IMR-90 (cell line): Measurements from ENCODE around the gene RXFP1. TPM values are rescaled to one million over a fixed set of nuclear protein-coding genes. Genes with fewer than 3 reads are reported as not detected.

ENCODE experiments used
- ATAC-seq: fragments of 200-7000 bp; cut with Tn5 transposase; 2 replicates; pipeline ENCODE4 v1.9.1; 2020; ENCODE audit warnings: low read depth, mild to moderate bottlenecking, moderate library complexity
- BruUV-seq: library from RNA; stranded (reverse); fragments of 400-500 nt; replicated peaks from 2 replicates; lab custom pipeline; 2021; lab: Mats Ljungman, UMichigan
- CTCF ChIA-PET: fragments of 300-600 bp; formaldehyde crosslinking; extraction: SDS; loops from one replicate; lab custom pipeline; 2021; ENCODE audit warnings: antibody characterized with exemption; lab: Yijun Ruan, JAX
- POLR2A ChIA-PET: fragments of 300-600 bp; sonication (Branson Sonifier 250); formaldehyde crosslinking; loops from one replicate; lab custom pipeline; 2022; ENCODE audit warnings: antibody characterized with exemption; ENCODE audit not compliant: unreplicated experiment; lab: Charles Lee
- DNase-seq: peaks from one replicate; pipeline ENCODE4 v3.0.0; 2013
- H2AFZ ChIP-seq: replicated peaks from 2 replicates; pipeline ENCODE3; 2013; ENCODE audit warnings: low read length, mild to moderate bottlenecking; ENCODE audit not compliant: poor library complexity
- H2AK5ac ChIP-seq: 2 replicates; pipeline ENCODE4 v1.6.1; 2013; ENCODE audit warnings: low read depth, low read length, inconsistent platforms
- H2AK9ac ChIP-seq: replicated peaks from 2 replicates; pipeline ENCODE3; 2013; ENCODE audit warnings: mild to moderate bottlenecking, low read depth, low read length, moderate library complexity; ENCODE audit not compliant: poor library complexity
- H2BK120ac ChIP-seq: 2 replicates; pipeline ENCODE4 v1.6.1; 2013; ENCODE audit warnings: low read depth, low read length, inconsistent platforms
- H2BK15ac ChIP-seq: 3 replicates; pipeline ENCODE4 v1.6.1; 2013; ENCODE audit warnings: low read depth, low read length, inconsistent platforms
- H2BK20ac ChIP-seq: 2 replicates; pipeline ENCODE4 v1.6.1; 2013; ENCODE audit warnings: low read depth, mild to moderate bottlenecking, inconsistent platforms, low read length, moderate library complexity
- H2BK5ac ChIP-seq: 2 replicates; pipeline ENCODE4 v1.6.1; 2013; ENCODE audit warnings: mild to moderate bottlenecking, low read depth, low read length, inconsistent platforms; ENCODE audit not compliant: poor library complexity, severe bottlenecking
- H3K14ac ChIP-seq: replicated peaks from 2 replicates; pipeline ENCODE4 v1.6.1; 2013; ENCODE audit warnings: low read depth, low read length, inconsistent platforms
- H3K18ac ChIP-seq: 2 replicates; pipeline ENCODE4 v1.6.1; 2013; ENCODE audit warnings: low read depth, low read length, control low read depth
- H3K23ac ChIP-seq: 2 replicates; pipeline ENCODE4 v1.6.1; 2013; ENCODE audit warnings: low read depth, low read length, inconsistent platforms
- H3K27ac ChIP-seq: 2 replicates; pipeline ENCODE4 v1.5.1; 2013; ENCODE audit warnings: mild to moderate bottlenecking, control low read depth, low read length; ENCODE audit not compliant: insufficient read depth
- H3K27me3 ChIP-seq: 2 replicates; pipeline ENCODE4 v1.6.1; 2013; ENCODE audit warnings: low read length; ENCODE audit not compliant: control insufficient read depth, insufficient read depth
- H3K36me3 ChIP-seq: 2 replicates; pipeline ENCODE4 v1.6.1; 2013; ENCODE audit warnings: low read length, mixed read lengths; ENCODE audit not compliant: control insufficient read depth, insufficient read depth
- H3K4ac ChIP-seq: 2 replicates; pipeline ENCODE4 v1.6.1; 2013; ENCODE audit warnings: low read depth, low read length, inconsistent platforms
- H3K4me1 ChIP-seq: 2 replicates; pipeline ENCODE4 v1.6.1; 2013; ENCODE audit warnings: low read length, mixed read lengths; ENCODE audit not compliant: control insufficient read depth, insufficient read depth
- H3K4me2 ChIP-seq: 2 replicates; pipeline ENCODE4 v1.6.1; 2013; ENCODE audit warnings: low read depth, mild to moderate bottlenecking, control low read depth, low read length, moderate library complexity
- H3K4me3 ChIP-seq: 2 replicates; pipeline ENCODE4 v1.5.1; 2013; ENCODE audit warnings: low read depth, mild to moderate bottlenecking, control low read depth, low read length, moderate library complexity; ENCODE audit not compliant: insufficient read depth
- H3K56ac ChIP-seq: 2 replicates; pipeline ENCODE4 v1.6.1; 2013; ENCODE audit warnings: low read length, inconsistent platforms; ENCODE audit not compliant: insufficient read depth; ENCODE audit errors: extremely low read depth
- H3K79me1 ChIP-seq, 2 experiments: 2 replicates each; pipeline ENCODE4 v1.6.1; 2013; ENCODE audit warnings: low read length in 2 of 2, inconsistent platforms in 1 of 2, low read depth in 1 of 2
- H3K9ac ChIP-seq: 2 replicates; pipeline ENCODE4 v1.6.1; 2013; ENCODE audit warnings: low read depth, low read length, control low read depth
- H3K9me1 ChIP-seq: 2 replicates; pipeline ENCODE4 v1.6.1; 2013; ENCODE audit warnings: low read length, inconsistent platforms; ENCODE audit not compliant: insufficient read depth
- H3K9me3 ChIP-seq: 2 replicates; pipeline ENCODE4 v1.6.1; 2013; ENCODE audit warnings: low read length; ENCODE audit not compliant: control insufficient read depth, insufficient read depth
- H4K20me1 ChIP-seq: 2 replicates; pipeline ENCODE4 v1.6.1; 2013; ENCODE audit warnings: low read length, inconsistent platforms; ENCODE audit not compliant: insufficient read depth
- H4K5ac ChIP-seq: 2 replicates; pipeline ENCODE4 v1.6.1; 2013; ENCODE audit warnings: mild to moderate bottlenecking, low read depth, low read length, control low read depth
- H4K8ac ChIP-seq, 2 experiments: 2 replicates each; pipeline ENCODE4 v1.6.1; 2013; ENCODE audit warnings: low read depth in 2 of 2, low read length in 2 of 2, control low read depth in 1 of 2, inconsistent platforms in 1 of 2
- H4K91ac ChIP-seq: 2 replicates; pipeline ENCODE4 v1.6.1; 2013; ENCODE audit warnings: low read depth, low read length, inconsistent platforms; ENCODE audit not compliant: insufficient read depth
- CEBPB ChIP-seq: IDR thresholded peaks from 2 replicates; pipeline ENCODE4 v1.6.1; 2012; ENCODE audit warnings: low read depth, low read length, improper control_type of control experiment
- ELK1 ChIP-seq: fragments of 150-350 bp; IDR thresholded peaks from 2 replicates; pipeline ENCODE4 v1.6.1; 2016; ENCODE audit warnings: low read depth, mild to moderate bottlenecking, low read length, moderate library complexity, borderline replicate concordance
- FOS ChIP-seq: fragments of 150-350 bp; IDR thresholded peaks from 2 replicates; pipeline ENCODE4 v1.6.1; 2016; ENCODE audit warnings: low read depth, low read length
- MAFK ChIP-seq: IDR thresholded peaks from 2 replicates; pipeline ENCODE4 v1.6.1; 2012; ENCODE audit warnings: low read depth, low read length, improper control_type of control experiment
- MAZ ChIP-seq: IDR thresholded peaks from 2 replicates; pipeline ENCODE4 v1.6.1; 2012; ENCODE audit warnings: low read depth, mild to moderate bottlenecking, low read length, improper control_type of control experiment, moderate library complexity, borderline replicate concordance
- MXI1 ChIP-seq: IDR thresholded peaks from 2 replicates; pipeline ENCODE4 v1.6.1; 2012; ENCODE audit warnings: low read depth, mild to moderate bottlenecking, low read length, moderate library complexity, borderline replicate concordance
- RAD21 ChIP-seq: IDR thresholded peaks from 2 replicates; pipeline ENCODE4 v1.6.1; 2012; ENCODE audit warnings: low read length, improper control_type of control experiment
- RCOR1 ChIP-seq: IDR thresholded peaks from 2 replicates; pipeline ENCODE4 v1.6.1; 2012; ENCODE audit warnings: mild to moderate bottlenecking, low read length, improper control_type of control experiment; ENCODE audit not compliant: insufficient replicate concordance
- dilution Hi-C: fragments of 300-500 bp; cut with HindIII; formaldehyde crosslinking; loops from one replicate; pipeline ENCODE4 v1.14.3; 2018; ENCODE audit warnings: low sequenced_read_pairs; ENCODE audit not compliant: unreplicated experiment
- in situ Hi-C: fragments of 300-500 bp; cut with MboI; formaldehyde crosslinking; loops from 3 replicates; pipeline ENCODE4 v1.14.3; 2019; ENCODE audit warnings: low sequenced_read_pairs, inconsistent platforms, mixed read lengths
- intact Hi-C: fragments of 100-400 bp; cut with micrococcal nuclease; formaldehyde crosslinking; loops from 2 replicates; pipeline ENCODE4 v1.10.0; 2022
- polyA plus RNA-seq, 3 experiments: library from polyadenylated mRNA; depleted of rRNA; stranded (reverse); fragments of >200 nt; gene quantifications; 2 replicates each; pipeline ENCODE4 v1.2.3, GENCODE V29; 2012; ENCODE audit warnings: low replicate concordance in 1 of 3
- total RNA-seq: library from RNA; depleted of rRNA; stranded (reverse); fragments of >200 nt; gene quantifications from 2 replicates; pipeline ENCODE4 v1.2.3, GENCODE V29; 2012

RXFP1 gene
- total and polyA plus RNA-seq, 2 of the 4 experiments (the other 2 are of a cell fraction), result not detected

GRCh38 chr4:158604369-158604768 is 82.7 kb downstream of the RXFP1 start:
- Histone ChIP-seq H3K56ac (no peak overlapping the region), H2BK20ac (no peak overlapping the region), H3K36me3 (no peaks in the 10 kb centered on the region), H3K9ac (no peak overlapping the region), H3K4ac (no peak overlapping the region), H3K14ac (no peak overlapping the region), H4K5ac (no peak overlapping the region), H2BK5ac (no peak overlapping the region), H3K18ac (no peak overlapping the region), H3K27me3 (no peaks in the 10 kb centered on the region), H3K23ac (no peak overlapping the region), H3K4me1 (no peaks in the 10 kb centered on the region), H2AK5ac (no peak overlapping the region), H4K20me1 (no peaks in the 10 kb centered on the region), H2BK15ac (no peak overlapping the region), H4K8ac (no peak overlapping the region), H2AK9ac (no peak overlapping the region), H3K27ac (no peak overlapping the region), H3K4me2 (no peak overlapping the region), H2BK120ac (no peak overlapping the region), H3K9me3 (no peaks in the 10 kb centered on the region), H3K9me1 (no peaks in the 10 kb centered on the region), H2AFZ (no peak overlapping the region), H3K79me1 (no peaks in the 10 kb centered on the region), H3K4me3 (no peak overlapping the region), H4K91ac (no peak overlapping the region)
- no peak for DNase-seq
- ATAC-seq, result no peak
- ChIA-PET CTCF (interaction anchor here (0.8 kb wide), 1 partner anchor 348 kb away, joined by 3 read pairs; no protein-coding TSS in a partner anchor), POLR2A (no interaction called here)
- intact Hi-C loops (no loop called here), dilution Hi-C loops (no loop called here), in situ Hi-C loops (no loop called here)
- TF ChIP-seq FOS (no peak), MAFK (no peak), RAD21 (no peak), RCOR1 (no peak), ELK1 (no peak), MAZ (no peak), CEBPB (no peak), MXI1 (no peak)
- BruUV-seq, result no TSS peak
